Measurements from ENCODE around the gene SLC20A1.
A peak's percentile ranks its signal among the peaks of the same experiment; 100 is the strongest.
"Not testable (repeated sequence)": the region's sequence is repeated elsewhere in the genome, so short reads cannot be mapped to it uniquely, and the experiment has no call there.

SLC20A1 gene

DNA sequence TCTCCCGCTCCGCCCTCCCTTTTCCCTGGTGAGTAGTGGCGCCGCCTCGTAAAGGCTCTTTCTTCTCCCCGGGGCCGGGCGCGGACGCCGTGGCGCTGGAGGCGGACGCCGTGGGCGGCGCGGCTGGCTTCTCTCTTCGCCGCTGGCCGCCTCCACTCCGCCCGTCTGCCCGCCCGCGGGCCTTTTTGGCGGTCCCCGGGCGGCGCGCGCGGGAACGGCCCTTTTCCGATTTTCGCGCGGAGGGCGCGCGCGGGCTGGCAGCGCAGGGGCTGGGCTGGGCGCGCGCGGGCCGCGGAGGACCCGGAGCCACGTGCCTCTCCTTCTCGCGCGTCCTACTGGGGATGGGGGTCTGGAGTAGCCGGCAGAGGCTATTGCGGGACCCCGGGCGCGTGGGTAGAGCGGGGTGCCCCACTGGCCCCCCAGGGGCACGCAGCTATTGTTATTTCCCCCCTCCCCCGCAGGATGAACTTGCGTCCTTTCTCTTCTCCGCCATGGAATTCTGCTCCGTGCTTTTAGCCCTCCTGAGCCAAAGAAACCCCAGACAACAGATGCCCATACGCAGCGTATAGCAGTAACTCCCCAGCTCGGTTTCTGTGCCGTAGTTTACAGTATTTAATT lies 472 bp downstream of the SLC20A1 start:
- DNase-seq (ENCODE audit: low spot score) = peak; percentile 31

DNA sequence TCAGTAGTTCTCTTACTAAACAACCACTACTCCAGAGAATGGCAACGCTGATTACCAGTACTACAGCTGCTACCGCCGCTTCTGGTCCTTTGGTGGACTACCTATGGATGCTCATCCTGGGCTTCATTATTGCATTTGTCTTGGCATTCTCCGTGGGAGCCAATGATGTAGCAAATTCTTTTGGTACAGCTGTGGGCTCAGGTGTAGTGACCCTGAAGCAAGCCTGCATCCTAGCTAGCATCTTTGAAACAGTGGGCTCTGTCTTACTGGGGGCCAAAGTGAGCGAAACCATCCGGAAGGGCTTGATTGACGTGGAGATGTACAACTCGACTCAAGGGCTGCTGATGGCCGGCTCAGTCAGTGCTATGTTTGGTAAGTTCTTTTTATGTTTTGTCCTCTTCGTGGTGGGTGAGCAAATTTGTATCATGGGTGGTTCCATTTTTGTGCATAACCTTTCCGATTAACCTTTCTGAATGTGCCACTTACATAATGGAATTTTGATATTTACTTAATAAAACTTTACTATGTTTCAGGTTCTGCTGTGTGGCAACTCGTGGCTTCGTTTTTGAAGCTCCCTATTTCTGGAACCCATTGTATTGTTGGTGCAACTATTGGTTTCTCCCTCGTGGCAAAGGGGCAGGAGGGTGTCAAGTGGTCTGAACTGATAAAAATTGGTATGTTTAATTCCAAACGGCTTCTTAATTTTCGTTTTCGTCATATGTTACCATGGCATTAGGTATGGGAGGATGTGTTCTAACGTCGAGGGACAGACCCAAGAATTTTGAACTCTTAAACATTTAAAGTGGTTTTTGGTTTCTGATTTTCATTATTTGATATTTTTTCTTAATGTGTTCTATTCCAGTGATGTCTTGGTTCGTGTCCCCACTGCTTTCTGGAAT lies 1.3 kb downstream of the SLC20A1 start:
- no peak for DNase-seq (ENCODE audit: low spot score)

DNA sequence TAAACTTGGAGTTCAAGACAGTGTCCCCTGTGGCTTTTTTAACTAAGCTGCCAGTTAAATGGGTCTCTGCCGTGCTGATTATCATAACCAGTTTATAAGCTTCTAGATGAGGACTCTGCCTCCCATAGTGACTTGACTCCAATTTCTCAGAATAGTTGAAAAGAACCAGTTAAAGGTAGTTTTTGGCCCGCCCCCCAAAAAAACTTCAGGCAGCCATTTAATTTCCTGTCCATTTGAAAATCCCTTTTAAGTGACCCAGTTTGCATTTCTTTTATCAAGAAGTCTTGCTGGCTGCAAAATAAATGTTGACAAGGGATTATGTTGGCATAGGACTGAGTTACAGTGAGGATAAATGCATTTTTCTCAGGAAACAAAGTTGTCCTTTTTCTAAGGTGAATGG lies 2.3 kb downstream of the SLC20A1 start:
- DNase-seq (ENCODE audit: low spot score) = no peak

DNA sequence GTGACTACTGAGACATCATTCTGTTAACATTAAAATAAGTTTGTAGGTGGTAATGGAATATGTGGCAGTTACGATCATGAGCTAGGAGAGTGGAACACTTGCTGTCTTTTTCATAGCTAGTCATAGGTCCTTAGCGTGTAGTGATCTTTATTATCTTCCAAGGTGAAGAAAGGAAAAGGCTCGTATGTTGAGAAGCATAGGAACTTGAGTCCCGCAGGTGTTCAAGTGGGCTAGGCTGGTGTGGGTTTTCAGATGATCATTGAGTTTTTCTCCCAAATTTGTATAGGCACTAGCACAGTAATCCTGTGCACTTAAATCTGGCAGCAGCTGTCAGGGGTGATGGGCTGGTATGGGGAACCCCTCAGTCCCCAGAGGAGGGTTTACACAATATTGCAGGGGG lies 10.9 kb downstream of the SLC20A1 start:
- no peak for DNase-seq (ENCODE audit: low spot score)

DNA sequence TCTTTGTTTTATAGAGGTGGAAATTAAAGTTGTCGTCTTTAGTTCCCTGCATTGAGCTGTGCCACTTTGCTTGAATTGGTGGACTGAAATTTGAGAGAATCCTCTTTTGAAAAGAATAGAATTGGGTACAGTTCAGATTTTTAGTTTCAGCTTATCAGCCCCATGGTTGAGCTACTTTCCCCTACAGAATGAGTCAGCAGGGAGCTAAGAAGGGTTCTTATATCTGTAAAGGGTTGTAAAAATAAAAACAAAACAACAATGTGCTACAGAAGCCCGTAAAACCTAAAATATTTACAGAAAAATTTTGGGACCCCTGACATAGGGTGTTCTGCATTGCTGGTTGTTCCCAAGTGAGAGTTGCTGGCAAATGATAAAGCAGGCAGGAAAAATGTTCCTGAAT lies 12.6 kb downstream of the SLC20A1 start:
- no peak for DNase-seq (ENCODE audit: low spot score)

DNA sequence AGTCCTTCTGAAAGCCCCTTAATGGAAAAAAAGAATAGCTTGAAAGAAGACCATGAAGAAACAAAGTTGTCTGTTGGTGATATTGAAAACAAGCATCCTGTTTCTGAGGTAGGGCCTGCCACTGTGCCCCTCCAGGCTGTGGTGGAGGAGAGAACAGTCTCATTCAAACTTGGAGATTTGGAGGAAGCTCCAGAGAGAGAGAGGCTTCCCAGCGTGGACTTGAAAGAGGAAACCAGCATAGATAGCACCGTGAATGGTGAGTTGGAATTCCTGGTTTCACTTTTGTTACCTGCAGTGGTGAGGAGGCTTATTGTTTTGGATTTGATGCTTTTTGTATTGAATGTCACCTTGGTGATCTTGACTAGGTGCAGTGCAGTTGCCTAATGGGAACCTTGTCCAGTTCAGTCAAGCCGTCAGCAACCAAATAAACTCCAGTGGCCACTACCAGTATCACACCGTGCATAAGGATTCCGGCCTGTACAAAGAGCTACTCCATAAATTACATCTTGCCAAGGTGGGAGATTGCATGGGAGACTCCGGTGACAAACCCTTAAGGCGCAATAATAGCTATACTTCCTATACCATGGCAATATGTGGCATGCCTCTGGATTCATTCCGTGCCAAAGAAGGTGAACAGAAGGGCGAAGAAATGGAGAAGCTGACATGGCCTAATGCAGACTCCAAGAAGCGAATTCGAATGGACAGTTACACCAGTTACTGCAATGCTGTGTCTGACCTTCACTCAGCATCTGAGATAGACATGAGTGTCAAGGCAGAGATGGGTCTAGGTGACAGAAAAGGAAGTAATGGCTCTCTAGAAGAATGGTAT lies 13.3 kb downstream of the SLC20A1 start:
- no peak for DNase-seq (ENCODE audit: low spot score)

DNA sequence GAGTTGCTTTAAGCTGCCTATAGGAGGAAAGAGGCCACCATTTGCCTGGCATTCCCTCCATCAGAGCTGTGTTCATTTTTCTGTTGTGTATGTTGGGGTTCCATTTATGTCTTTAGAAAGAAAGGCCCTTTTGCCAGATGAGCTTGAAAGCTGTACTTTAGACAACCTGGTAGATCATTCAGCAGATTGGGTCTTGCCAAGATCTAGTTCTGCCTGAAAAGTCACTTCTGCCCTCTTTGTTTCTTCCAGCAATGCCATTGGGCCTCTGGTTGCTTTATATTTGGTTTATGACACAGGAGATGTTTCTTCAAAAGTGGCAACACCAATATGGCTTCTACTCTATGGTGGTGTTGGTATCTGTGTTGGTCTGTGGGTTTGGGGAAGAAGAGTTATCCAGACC lies 14.4 kb downstream of the SLC20A1 start:
- no peak for DNase-seq (ENCODE audit: low spot score)

DNA sequence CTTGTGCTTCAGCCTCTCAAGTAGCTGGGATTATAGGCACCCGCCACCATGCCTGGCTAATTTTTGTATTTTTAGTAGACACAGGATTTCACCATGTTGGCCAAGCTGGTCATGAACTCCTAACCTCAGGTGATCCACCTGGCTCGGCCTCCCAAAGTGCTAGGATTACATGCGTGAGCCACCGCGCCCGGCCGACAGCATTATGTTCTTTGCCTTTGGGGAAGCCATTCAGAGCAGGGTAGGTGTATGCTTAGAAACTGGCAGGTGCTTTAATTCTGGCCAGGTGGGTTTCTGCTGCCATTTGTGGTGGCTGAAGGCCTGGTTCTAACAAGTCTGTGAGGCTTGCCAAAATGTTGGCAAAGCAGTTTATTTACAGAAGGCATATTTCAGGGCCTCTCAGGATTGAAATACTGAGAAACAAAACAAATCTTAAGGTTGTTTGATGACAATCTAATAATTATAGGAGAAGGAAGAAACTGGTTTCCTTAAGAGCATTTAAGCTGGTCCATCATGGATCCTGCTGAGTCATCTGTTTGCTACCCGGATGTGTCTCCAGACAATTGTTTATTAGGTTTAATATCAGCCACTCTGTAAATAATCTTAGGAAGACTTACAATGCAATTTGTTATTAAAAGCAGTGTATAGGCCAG lies 16.0 kb downstream of the SLC20A1 start:
- DNase-seq (ENCODE audit: low spot score) = no peak

DNA sequence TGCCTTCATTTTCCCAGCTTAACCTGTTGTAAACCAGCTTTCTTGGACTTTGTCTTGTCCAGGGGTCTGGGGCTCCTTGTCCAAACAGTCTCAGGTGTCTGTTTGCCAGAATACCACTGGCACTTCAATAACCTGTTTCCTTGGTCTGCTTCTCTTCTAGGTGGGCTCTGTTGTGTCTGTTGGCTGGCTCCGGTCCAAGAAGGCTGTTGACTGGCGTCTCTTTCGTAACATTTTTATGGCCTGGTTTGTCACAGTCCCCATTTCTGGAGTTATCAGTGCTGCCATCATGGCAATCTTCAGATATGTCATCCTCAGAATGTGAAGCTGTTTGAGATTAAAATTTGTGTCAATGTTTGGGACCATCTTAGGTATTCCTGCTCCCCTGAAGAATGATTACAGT lies 17.0 kb downstream of the SLC20A1 start:
- no peak for DNase-seq (ENCODE audit: low spot score)

DNA sequence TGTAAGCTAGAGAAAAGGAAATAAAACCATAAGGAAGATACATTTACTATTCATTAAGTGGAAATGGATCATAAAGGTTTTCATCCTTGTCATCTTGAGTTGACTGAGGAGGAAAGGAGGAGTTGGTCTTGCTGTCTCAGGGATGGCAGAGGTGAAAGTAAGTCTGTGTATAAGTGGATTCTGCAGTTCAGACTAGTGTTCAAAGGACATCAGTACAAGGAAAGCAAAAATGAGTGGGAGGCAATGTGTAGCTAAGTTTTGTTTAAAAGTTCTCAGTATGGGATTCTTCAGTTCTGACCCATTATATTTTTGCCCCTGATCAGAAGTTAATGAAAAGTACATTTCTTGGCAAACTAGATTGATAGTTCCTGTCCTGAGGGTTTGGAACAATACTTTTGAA lies 18.9 kb downstream of the SLC20A1 start:
- DNase-seq (ENCODE audit: low spot score) = no peak

DNA sequence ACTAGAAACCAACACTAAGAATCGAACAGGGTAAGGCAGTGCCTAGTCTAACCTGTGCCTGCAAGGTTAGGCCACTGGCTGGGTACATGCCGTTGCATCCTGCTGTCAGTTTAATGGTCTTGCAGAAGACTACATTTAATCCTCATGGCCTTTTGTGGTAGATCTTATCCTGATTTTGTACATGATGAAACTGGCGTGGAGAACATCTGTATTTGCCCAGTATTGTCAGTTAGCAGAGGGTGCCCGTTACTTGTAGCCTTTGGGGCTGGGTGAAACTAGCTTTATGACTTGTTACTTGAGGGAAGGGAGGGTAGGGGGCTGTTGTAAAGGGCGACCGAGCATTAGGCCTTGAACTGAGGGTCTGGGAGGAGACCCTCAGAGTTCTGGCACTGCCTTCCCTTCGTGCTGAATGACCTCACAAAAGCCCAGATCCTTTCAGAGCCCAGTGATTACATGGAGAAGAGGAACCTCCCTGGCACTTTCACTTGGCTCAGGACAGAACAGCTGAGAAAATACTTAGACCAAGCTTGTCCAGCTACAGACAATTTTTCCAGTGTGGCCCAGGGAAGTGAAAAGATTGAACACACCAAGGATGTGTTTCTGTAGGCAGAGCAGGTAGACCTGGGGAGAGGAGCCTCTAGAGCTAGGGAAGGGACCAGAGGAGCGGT lies 19.5 kb downstream of the SLC20A1 start:
- DNase-seq (ENCODE audit: low spot score) = no peak

DNA sequence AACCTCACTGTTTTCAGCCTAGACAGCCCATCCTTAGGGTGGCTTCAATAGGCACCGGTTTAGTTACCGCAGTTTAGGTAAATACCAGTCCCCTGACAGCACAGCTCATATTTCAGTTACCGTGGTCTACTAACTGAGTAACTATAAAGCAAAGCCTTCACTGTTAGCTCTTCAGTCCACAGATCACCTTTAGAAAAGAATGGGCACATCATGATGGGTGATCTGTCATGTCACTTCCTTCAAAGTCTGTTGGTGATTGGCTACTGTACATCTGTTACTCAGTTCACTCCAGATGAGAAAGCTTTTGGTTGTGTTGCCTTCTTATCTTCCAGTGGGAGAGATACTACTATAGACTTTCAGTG lies 21.0 kb downstream of the SLC20A1 start:
- DNase-seq (ENCODE audit: low spot score) = no peak

DNA sequence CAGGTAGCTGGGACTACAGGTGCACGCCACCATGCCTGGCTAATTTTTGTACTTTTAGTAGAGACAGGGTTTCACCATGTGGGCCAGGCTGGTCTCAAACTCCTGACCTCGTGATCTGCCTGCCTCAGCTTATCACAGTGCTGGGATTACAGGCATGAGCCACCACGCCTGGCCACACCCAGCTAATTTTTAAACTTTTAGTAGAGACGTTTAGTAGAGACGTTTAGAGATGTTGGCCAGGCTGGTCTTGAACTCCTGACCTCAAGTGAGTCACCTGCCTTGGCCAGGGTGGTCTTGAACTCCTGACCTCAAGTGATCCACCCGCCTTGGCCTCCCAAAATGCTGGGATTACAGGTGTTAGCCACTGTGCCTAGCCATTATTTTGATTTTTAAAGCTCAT lies 21.8 kb downstream of the SLC20A1 start:
- not testable (repeated sequence) for DNase-seq (ENCODE audit: low spot score)

DNA sequence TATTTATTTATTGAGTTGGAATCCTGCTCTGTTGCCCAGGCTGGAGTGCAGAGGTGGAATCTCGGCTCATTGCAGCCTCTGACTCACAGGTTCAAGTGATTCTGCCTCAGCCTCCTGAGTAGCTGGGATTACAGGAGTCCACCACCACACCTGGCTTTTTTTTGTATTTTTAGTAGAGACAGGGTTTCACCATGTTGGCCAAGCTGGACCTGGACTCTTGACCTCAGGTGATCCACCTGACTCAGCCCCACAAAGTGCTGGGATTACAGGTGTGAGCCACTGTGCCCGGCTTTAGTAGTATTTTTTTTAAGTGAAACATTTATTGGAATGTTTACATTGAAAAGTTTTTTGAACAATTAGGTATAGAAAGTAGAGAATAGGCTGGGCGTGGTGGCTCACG lies 23.9 kb downstream of the SLC20A1 start:
- no peak for DNase-seq (ENCODE audit: low spot score)

DNA sequence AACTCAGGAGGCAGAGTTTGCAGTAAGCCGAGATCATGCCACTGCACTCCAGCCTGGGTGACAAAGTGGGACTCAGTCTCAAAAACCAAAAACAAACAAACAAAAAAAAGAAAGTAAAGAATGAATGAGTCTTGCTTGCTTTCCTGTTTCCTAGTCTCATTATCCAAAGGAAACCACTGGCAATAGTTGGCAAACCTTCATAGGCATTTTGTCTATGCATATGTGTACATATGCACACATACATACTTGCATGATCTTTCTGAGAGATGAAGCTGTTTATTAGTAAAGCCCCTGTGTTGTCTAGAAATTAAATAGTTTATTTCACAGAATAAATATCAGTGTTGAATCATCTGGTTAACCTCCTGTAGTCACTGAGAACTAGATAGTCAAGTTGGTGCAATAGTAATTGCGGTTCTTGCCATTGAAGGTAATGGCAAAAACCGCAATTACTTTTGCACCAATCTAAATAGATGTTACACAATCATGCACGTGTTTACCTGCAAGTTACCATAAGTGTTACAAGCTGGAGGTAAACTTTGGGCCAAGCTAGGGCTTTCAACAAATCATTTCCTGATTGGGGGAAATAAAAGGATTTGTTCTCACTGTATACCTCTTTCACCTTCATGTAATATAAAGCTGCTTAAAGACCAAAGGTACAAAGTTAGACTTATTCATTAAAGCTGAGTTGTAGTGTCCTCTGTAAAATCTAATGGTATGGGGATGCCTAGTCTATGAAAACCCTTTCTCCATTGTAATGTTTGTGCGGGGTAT lies 24.7 kb downstream of the SLC20A1 start:
- DNase-seq (ENCODE audit: low spot score) = no peak

DNA sequence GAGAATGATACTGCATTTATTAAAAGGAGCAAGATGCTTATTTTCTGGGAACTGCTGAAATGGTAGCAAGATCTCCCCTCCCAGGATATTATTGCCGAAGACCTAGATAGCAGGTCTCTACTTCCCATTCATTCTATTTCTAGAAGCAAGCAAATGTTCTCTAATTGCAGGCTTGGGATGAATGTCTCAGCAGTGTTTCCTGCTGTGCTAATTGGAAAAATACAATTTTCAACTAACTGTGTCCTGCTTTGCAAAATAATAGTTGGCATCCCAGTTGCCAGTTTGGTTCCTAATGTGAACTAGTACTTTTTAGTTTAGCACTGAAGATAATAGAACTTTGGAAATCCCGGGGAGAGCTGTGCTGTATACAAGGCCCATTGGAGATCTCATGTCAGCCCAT lies 26.1 kb downstream of the SLC20A1 start:
- peak; percentile 26 for DNase-seq (ENCODE audit: low spot score)

DNA sequence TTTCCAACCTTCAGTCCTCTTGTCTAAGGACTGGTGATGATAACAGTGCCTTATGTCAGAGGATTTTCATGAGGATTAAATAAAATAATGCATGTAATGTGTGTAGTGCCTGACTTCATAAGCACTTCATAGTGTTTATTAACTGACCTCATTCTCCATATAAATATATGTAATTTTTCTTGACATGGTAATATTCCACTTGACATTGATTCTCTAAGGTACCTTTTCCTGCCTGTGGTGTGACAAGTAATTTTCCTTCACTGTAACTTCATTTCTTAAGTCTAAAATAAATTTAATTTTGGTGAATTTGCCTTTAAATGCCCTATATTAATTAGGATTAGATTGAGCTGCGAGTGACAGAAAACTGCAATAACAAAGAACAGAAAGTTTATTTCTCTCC lies 27.3 kb downstream of the SLC20A1 start:
- DNase-seq (ENCODE audit: low spot score) = no peak

DNA sequence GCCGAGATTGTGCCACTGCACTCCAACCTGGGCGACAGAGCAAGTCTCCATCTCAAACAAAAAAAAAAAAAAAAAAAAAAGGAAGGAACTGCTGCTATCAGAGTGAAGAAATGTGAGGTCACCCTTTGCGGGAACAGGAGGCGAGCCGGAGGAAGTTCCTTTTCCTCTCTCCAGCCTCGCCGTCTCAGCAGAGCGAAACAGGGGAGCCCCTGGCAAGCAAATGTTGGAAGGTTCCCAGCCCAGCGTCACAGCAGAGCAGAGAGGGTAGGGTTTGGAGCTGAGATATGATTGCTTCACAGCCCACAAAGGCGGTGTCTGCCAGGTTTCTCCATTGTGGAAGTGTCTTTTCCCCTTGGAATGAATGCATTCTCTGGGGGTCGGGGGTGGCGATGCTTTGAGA lies 28.5 kb downstream of the SLC20A1 start:
- DNase-seq (ENCODE audit: low spot score) = peak; percentile 76

DNA sequence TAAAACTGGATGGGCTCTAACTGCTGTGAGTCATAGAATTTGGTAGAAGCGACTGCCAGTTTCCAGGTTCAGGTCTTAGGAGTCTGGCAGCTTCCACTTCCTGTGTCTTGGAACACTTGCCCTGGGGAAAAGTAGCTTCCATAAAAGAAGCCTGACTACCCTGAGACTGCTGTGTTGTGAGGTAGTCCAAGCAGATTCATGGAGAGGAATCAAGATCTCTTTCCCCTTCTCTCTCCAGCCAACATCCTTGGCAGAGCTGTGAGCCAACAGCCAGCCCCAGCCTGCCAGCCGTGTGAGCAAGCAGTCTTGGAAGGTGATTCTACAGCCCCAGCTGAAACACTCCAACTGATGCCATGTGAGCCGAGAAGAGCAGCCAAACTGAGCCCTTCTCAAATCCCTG lies 33.7 kb downstream of the SLC20A1 start:
- peak; percentile 64 for DNase-seq (ENCODE audit: low spot score)

DNA sequence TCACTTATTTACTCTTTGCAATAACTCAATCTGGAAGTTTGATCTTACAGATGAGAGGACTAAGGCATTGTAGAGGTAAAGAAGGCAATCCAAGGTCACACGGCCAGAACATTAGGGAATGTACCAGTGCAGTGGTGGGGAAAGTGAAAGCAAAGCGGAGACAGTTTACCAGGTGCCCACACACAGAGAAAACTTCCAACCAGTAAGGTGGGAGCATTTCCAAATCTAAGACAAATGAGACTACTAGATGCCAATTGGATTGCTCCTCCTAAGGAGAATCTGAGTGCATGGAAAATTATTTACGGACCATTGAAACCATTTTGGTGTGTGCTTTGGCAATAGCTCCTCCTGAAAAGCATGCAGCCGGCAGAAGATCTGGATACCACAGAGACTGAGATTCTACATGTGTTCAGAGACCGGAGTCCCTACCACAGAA lies 34.9 kb downstream of the SLC20A1 start:
- no peak for DNase-seq (ENCODE audit: low spot score)

DNA sequence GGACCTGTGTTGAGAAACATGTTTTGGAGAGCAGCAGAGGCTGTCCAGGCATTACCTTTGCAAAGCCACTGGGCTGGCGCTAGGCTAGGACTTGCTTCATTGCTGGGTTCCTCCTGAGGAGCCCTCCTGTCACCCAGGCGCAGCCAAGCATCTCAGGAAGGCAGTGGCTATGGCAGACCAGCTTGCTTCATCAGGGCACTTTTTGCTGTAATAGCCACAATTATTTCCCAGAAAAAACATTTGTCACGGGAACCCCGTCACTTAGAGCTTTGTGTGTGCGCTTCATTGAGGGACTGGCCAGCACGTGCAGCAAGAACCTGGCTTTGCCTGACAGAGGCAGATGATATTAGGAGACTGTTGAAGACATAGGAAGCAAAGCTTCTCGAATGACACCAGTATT lies 36.4 kb downstream of the SLC20A1 start:
- no peak for DNase-seq (ENCODE audit: low spot score)

All from Ammon's horn (tissue), 1 donor.